ENCODE results near the gene OSBPL10. TPM values are rescaled to one million over a fixed set of nuclear protein-coding genes. Genes with fewer than 3 reads are reported as not detected.

OSBPL10 gene
- total RNA-seq, 2 experiments from 2014 or later: 1.6 to 1.7 TPM

DNA sequence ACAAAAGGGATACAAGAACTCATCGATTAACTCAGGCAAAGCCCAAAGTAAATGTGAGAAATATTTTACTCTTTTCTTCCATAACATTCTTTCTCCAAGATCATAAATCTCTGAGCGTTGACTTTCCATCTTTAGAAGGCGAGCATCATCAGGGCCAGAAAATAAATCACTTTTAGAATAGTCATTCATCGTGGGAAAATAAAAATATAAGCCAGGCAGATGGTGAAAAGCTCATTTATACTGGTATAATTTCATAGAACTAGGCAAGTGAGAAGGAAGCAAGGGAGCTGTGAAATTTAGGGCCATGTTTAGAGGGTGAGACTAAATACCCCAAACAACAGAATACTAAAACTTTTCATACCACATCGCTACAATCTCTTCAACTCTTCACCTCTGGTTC, 257.4 kb downstream of the OSBPL10 start:
- no peaks in the 10 kb centered on the region for H3K9me3 Mint-ChIP-seq
- CTCF ChIA-PET: interaction anchor here (1.4 kb wide), 1 partner anchor 9 kb away, joined by 3 read pairs; no protein-coding TSS in a partner anchor

DNA sequence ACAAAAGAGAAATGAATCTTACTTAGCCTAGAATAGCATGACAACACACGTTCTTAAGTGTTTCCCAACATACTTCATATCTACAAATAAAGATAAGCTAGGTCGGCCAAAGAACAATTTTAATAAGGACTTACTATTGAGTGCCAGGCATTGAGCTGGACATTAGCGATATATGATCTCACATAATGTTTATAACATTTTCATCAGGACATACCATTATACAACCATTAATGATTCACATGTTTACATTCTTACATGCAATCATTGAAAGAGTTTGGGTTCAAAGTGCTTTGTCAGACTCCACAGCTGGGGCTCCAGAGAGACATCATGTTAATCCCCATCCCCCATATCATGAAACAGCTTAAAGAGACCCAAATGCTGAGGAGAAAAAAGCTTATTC, 259.4 kb downstream of the OSBPL10 start:
- peaks cover 5% of the 10 kb centered on the region for H3K27me3 Mint-ChIP-seq
- CTCF ChIA-PET: no interaction called here
- POLR2A ChIA-PET: no interaction called here
- DNase-seq: no peak
- no peaks in the 10 kb centered on the region for H3K9me3 Mint-ChIP-seq
- H3K27ac Mint-ChIP-seq: no peak overlapping the region
- no peaks in the 10 kb centered on the region for H3K4me1 Mint-ChIP-seq
- no peaks in the 10 kb centered on the region for H3K36me3 Mint-ChIP-seq (ENCODE audit: low read depth)
- no peak overlapping the region for H3K4me3 Mint-ChIP-seq

More for the DNA sequence above, 257.4 kb downstream of the OSBPL10 start:
- DNase-seq: no peak
- Mint-ChIP-seq H3K4me1 (no peaks in the 10 kb centered on the region), H3K4me3 (no peak overlapping the region), H3K27ac (no peak overlapping the region), H3K36me3 (ENCODE audit: low read depth) (no peaks in the 10 kb centered on the region), H3K27me3 (peaks cover 9% of the 10 kb centered on the region)
- POLR2A ChIA-PET: no interaction called here

DNA sequence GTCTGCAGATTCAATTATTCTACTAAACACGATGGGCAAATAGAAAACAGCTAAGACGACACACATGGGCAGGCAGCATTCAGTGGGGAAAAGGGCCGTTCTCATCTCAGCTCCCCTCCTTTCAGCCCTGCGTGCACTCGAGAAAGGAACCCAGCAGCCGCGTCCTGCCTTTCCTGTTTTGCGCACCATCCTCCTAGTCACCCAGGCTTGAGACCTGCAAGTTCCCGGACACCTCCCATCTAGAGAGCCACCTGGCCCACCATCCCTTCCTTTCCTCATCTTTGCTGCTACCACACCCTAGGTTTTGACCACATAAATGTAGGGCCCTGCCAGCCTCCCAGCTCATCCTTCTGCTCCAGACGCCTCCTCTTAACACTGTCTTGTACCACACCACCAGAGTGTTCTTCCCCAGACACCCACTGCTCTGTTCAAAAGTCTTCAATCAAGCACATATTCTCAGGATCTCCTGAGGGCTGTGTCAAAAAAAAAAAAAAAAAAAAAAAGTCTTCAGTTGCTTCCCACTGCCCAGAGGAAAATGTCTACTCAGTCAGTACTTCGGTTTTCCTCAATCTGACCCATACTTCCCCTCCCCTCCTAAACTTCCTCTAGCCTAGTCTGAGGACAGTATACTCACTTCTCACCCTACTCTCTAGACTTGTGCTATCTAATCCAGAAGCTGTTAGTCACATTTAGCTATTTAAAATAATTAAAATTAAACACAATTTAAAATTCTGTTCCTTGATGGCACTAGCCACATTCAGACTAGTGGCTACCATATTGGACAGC, 266.4 kb downstream of the OSBPL10 start:
- CTCF ChIA-PET: interaction anchor here (0.7 kb wide), 1 partner anchor 50 kb away, joined by 3 read pairs; no protein-coding TSS in a partner anchor

DNA sequence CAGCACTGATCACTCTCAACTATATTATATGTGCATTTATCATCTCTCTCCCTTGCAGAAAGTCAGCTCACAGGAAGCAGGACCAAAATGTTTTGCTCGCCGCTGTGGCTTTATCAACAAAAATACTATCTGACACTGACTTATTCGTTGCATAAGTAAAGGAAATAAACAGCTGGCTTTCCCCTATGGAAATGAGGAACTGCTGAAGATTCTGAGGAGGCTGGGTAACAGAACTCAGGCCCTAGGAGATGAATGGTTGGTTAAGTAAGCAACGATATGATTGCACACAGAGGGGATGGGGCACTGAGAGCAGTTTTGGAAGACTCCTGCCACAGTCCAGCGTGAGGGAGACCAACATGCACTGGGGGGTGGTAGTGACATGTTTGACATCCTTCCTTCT, 267.2 kb downstream of the OSBPL10 start:
- Mint-ChIP-seq H3K4me1 (no peaks in the 10 kb centered on the region), H3K27ac (no peak overlapping the region), H3K36me3 (ENCODE audit: low read depth) (no peaks in the 10 kb centered on the region), H3K4me3 (no peak overlapping the region), H3K27me3 (no peaks in the 10 kb centered on the region), H3K9me3 (no peaks in the 10 kb centered on the region)
- POLR2A ChIA-PET: no interaction called here
- DNase-seq: no peak
- CTCF ChIA-PET: no interaction called here

More for the DNA sequence above, 266.4 kb downstream of the OSBPL10 start:
- POLR2A ChIA-PET: no interaction called here
- Mint-ChIP-seq H3K4me3 (no peak overlapping the region), H3K4me1 (no peaks in the 10 kb centered on the region), H3K27me3 (no peaks in the 10 kb centered on the region), H3K36me3 (ENCODE audit: low read depth) (no peaks in the 10 kb centered on the region), H3K27ac (no peak overlapping the region), H3K9me3 (no peaks in the 10 kb centered on the region)
- DNase-seq: no peak

DNA sequence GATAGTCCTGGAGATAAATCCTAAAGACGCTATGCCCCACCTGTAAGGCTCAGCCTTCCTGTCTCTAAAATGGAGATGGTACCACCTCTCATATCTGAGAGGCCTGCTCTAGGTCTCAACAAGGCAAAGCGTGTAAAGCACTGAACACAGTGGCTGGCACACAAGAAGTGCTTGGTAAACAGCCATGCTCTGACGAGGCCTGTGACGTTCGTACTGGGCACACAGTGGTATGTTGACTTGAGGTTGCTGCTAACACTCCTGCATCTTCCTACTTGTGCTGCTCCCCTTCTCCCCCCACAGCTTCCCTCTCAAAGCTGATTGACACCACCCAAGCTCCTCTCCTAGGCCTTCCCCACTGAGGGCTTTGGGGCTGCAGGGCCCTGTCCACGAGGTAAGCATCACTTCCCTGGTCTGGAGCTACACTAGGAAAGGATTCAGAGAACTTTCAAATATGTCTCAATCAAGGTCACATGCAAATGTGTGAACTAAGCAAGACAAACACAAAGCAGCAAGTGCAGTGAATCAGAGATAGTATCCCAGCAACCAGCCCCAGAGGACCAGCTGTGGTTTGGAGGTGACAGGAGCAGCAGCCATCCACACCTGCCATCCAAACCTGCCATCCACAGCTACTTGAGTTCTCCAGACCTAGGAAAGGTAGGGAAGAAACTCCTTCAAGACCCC, 270.8 kb downstream of the OSBPL10 start:
- no peak for DNase-seq
- Mint-ChIP-seq H3K27me3 (no peaks in the 10 kb centered on the region), H3K36me3 (ENCODE audit: low read depth) (no peaks in the 10 kb centered on the region), H3K9me3 (no peaks in the 10 kb centered on the region), H3K27ac (no peak overlapping the region), H3K4me1 (no peaks in the 10 kb centered on the region), H3K4me3 (no peak overlapping the region)
- POLR2A ChIA-PET: no interaction called here
- CTCF ChIA-PET: interaction anchor here (2.3 kb wide), 1 partner anchor 58 kb away, joined by 5 read pairs; no protein-coding TSS in a partner anchor

DNA sequence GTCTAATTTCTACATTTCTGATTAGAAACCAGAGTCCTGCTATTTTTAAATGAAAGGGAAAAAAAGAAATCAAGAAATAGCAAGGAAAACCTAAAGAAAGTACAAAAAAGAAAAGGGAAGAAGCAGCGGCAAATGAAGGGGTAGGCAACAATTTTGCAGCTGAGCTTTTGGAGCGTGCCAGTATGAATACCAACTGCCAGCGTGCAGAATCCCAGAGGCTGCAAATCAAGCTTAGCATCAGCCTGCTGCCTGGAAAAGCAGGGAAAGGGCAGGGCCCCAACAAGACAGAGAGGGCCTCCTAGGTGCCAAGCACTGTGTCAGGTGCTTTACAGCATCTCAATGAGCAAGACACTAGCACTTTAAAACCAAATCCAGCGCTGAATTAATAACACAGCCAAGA, 271.5 kb downstream of the OSBPL10 start:
- no peaks in the 10 kb centered on the region for H3K36me3 Mint-ChIP-seq (ENCODE audit: low read depth)
- ChIA-PET POLR2A (no interaction called here), CTCF (interaction anchor here (2.3 kb wide), 1 partner anchor 59 kb away, joined by 5 read pairs; no protein-coding TSS in a partner anchor)
- H3K9me3 Mint-ChIP-seq: no peaks in the 10 kb centered on the region
- no peak overlapping the region for H3K27ac Mint-ChIP-seq
- DNase-seq: no peak
- H3K4me1 Mint-ChIP-seq: peaks cover 6% of the 10 kb centered on the region
- H3K27me3 Mint-ChIP-seq: no peaks in the 10 kb centered on the region
- H3K4me3 Mint-ChIP-seq: no peak overlapping the region

DNA sequence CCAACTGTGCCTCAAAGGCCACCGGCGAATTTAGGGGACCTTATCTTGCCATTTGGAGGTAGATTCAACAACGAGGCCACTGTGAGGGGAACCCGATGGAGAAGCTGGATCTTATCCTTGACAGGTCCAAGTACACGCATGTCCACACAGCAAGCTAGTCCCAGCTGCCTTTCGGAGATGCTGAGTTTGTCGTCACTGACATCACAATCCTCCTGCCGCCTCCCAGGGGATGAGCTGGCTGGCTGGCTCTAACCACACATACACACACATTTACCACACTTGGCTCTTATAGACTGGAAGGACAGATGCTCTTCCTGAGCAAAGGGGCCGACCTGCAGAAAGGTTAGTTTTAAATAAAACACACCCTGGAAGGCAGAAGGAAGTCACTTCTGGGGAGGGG, 272.1 kb downstream of the OSBPL10 start:
- Mint-ChIP-seq H3K4me3 (no peak overlapping the region), H3K9me3 (no peaks in the 10 kb centered on the region), H3K36me3 (ENCODE audit: low read depth) (no peaks in the 10 kb centered on the region), H3K27me3 (no peaks in the 10 kb centered on the region), H3K27ac (no peak overlapping the region), H3K4me1 (peaks cover 8% of the 10 kb centered on the region)
- ChIA-PET POLR2A (no interaction called here), CTCF (interaction anchor here (2.3 kb wide), 1 partner anchor 60 kb away, joined by 5 read pairs; no protein-coding TSS in a partner anchor)
- no peak for DNase-seq

DNA sequence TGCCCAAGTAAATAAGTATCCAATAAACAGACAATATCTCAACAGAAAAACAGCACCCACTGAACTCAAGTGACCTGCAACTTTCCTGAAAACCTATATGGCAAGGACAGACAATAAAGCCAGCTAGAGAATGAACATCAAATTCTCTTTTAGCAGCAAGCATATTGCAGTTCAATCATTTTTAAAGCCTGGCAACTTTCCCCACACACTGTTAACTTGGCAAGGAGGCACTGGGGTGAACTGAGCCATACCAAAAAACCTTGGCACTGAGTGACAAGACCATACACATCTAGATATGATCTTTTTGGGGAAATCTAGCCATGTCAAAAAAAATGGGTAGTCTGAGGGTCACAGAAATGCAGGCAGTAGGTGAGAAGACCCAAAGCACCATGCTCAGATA, 273.8 kb downstream of the OSBPL10 start:
- POLR2A ChIA-PET: no interaction called here

DNA sequence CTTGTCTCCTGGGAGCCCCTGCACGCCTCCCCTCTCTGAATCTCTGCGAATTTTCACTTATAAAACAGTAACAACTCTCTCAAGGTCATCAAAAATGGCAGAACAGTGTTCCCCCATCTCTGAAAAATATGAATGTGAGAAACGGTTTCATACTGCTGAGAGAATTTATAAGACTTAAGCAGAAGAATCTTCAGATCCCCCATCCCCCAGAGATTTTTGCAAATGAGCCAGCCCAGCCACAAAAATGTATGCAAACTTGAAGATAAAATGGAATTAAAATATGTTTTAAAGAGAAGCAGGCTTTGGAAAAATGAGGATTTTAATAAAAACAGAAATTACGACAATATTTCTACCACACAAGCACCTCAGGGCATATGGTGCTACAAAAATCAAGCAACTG, 275.3 kb downstream of the OSBPL10 start:
- no peak overlapping the region for H3K27ac Mint-ChIP-seq
- DNase-seq: no peak
- H3K36me3 Mint-ChIP-seq (ENCODE audit: low read depth): no peaks in the 10 kb centered on the region
- ChIA-PET CTCF (no interaction called here), POLR2A (no interaction called here)
- H3K4me3 Mint-ChIP-seq: no peak overlapping the region
- H3K27me3 Mint-ChIP-seq: peaks cover 8% of the 10 kb centered on the region
- H3K4me1 Mint-ChIP-seq: peaks cover 8% of the 10 kb centered on the region
- H3K9me3 Mint-ChIP-seq: no peaks in the 10 kb centered on the region

More for the DNA sequence above, 273.8 kb downstream of the OSBPL10 start:
- peaks cover 5% of the 10 kb centered on the region for H3K27me3 Mint-ChIP-seq
- CTCF ChIA-PET: no interaction called here
- H3K4me1 Mint-ChIP-seq: peaks cover 8% of the 10 kb centered on the region
- H3K36me3 Mint-ChIP-seq (ENCODE audit: low read depth): no peaks in the 10 kb centered on the region
- H3K4me3 Mint-ChIP-seq: no peak overlapping the region
- no peak overlapping the region for H3K27ac Mint-ChIP-seq
- no peak for DNase-seq
- no peaks in the 10 kb centered on the region for H3K9me3 Mint-ChIP-seq

DNA sequence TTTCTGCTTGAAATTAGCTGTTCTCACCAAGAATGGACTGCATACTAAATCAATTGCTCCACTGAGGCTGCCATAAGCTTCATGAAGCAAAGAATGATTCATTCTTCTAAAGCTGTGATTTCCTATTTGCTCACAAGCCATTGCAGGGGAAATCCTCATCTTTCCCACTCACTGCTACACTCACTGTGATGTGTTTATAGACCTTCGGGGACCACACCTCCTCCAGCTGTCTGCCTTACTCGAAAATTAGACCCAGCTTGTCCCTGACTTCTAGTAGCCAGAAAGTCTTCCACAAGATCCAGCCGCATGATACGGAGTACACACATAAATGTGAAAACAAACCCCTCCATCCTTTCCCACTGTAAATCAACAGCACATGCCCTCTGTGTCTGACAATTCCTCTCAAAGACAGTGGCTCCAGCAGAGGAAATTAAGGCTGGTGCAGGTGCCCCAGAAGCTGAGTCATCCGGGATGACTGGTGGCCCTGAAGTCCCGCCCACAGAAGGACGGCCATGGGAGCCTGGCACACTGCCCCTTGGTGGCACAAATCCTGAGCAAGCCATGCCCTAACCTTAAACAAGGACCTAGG, 276.4 kb downstream of the OSBPL10 start:
- Mint-ChIP-seq H3K27me3 (peaks cover 8% of the 10 kb centered on the region), H3K4me1 (peaks cover 8% of the 10 kb centered on the region), H3K36me3 (ENCODE audit: low read depth) (no peaks in the 10 kb centered on the region), H3K4me3 (no peak overlapping the region), H3K9me3 (no peaks in the 10 kb centered on the region), H3K27ac (no peak overlapping the region)
- no peak for DNase-seq
- ChIA-PET POLR2A (no interaction called here), CTCF (interaction anchor here (0.6 kb wide), 1 partner anchor 987 kb away, joined by 3 read pairs; no protein-coding TSS in a partner anchor)

DNA sequence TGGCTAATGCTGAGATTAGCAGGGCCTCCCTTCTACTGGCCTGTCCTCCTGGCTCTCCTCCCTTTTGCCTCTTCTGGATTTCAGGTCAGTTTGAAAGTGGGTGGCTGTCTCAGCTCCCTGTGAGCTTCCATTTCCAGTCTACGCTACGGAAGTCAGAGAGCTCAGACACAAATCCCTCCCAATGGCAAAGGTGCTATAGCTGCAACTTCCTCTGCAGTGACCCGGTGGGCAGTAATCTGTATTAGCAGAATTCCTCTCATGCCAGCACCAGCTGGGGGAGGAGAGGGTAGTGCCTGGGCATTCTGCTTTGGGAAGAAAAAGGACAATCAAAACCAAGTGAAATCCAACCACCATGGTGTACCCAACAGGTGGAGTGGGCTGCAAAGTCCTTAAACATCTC, 276.9 kb downstream of the OSBPL10 start:
- Mint-ChIP-seq H3K9me3 (no peaks in the 10 kb centered on the region), H3K4me3 (no peak overlapping the region), H3K27me3 (peaks cover 8% of the 10 kb centered on the region), H3K36me3 (ENCODE audit: low read depth) (no peaks in the 10 kb centered on the region), H3K27ac (no peak overlapping the region), H3K4me1 (peaks cover 8% of the 10 kb centered on the region)
- ChIA-PET CTCF (interaction anchor here (0.6 kb wide), 1 partner anchor 988 kb away, joined by 3 read pairs; no protein-coding TSS in a partner anchor), POLR2A (no interaction called here)
- DNase-seq: no peak

DNA sequence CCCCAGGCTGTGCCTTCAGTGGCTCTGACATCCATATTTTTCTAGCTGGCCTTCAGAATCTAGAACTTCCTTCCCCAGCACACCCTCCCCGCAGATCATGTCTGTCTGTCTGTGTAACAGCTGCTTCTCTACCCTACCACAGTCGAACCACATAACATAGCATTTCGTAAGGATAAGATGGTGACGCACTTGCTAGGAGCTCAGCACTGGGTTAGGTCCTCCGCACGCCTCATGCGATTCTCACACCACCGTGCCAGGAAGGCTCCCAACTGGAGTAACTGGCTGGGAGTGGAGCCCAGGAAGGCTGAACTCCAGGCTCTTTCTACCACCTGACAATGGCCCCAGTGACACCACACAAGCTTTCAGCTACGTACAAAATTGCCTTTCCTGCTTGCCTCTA, 279.8 kb downstream of the OSBPL10 start:
- ChIA-PET POLR2A (no interaction called here), CTCF (no interaction called here)
- peaks cover 8% of the 10 kb centered on the region for H3K27me3 Mint-ChIP-seq
- H3K4me1 Mint-ChIP-seq: peaks cover 8% of the 10 kb centered on the region
- no peak overlapping the region for H3K4me3 Mint-ChIP-seq
- no peaks in the 10 kb centered on the region for H3K36me3 Mint-ChIP-seq (ENCODE audit: low read depth)
- H3K27ac Mint-ChIP-seq: no peak overlapping the region
- no peak for DNase-seq
- no peaks in the 10 kb centered on the region for H3K9me3 Mint-ChIP-seq

DNA sequence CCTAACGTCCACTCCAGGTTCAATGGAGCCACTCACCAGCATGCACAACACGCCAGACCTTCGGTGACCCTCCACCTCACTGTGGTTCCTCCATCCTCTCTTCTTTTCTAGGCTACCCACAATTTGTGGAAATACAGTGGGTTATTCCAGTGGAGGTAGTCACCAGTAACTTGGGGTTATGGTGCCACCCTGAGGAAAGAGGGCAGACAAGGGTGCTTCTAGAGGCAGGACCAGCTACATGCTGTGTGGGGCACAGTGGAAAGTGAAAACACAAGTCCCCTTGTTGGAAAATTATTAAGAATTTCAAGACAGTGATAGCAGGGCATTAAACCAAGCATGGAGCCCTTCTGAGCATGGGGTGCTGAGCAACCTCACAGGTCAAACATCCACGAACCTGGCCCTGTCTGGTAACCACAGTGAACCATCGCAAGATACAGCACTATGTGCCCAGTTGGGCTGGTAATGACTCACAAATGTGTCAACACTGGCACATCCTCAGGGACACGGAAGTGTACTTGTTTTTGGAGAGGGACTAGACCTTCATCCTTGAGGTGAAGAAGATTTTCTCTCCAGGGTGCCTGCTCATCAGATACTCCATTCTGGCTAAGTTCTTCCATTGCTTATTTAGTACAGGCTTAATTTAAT, 281.6 kb downstream of the OSBPL10 start:
- CTCF ChIA-PET: no interaction called here
- no peaks in the 10 kb centered on the region for H3K36me3 Mint-ChIP-seq (ENCODE audit: low read depth)
- no peak overlapping the region for H3K4me3 Mint-ChIP-seq
- POLR2A ChIA-PET: no interaction called here
- peaks cover 1% of the 10 kb centered on the region for H3K4me1 Mint-ChIP-seq
- no peak overlapping the region for H3K27ac Mint-ChIP-seq
- H3K9me3 Mint-ChIP-seq: no peaks in the 10 kb centered on the region
- H3K27me3 Mint-ChIP-seq: peaks cover 8% of the 10 kb centered on the region
- DNase-seq: no peak
